Measurements from ENCODE around the gene LDB2. TPM values are rescaled to one million over a fixed set of nuclear protein-coding genes. Genes with fewer than 3 reads are reported as not detected.
"Not testable (repeated sequence)": the region's sequence is repeated elsewhere in the genome, so short reads cannot be mapped to it uniquely, and the experiment has no call there.

The LDB2 gene
- total and polyA plus RNA-seq, 5 experiments from 2014 or later = 0.38 TPM; not detected in 4

- H3K4me3 Mint-ChIP-seq = no peak overlapping the region
- peaks cover 0 to 9% (median 3%) of the 10 kb centered on the region in 5 donors for H3K27me3 Mint-ChIP-seq
- H3K4me1 Mint-ChIP-seq = no peaks in the 10 kb centered on the region
- no peak for ATAC-seq
- no peaks in the 10 kb centered on the region for H3K9me3 Mint-ChIP-seq
- POLR2A ChIA-PET = no interaction called here
- no peaks in the 10 kb centered on the region for H3K36me3 Mint-ChIP-seq
- no peak for DNase-seq
- no peak overlapping the region for H3K27ac Mint-ChIP-seq
These were observed 373.4 kb downstream of the LDB2 start for GRCh38 chr4:16524911-16525554.

GRCh38 chr4:16524406-16524805 lies 374.0 kb downstream of the LDB2 start:
- ATAC-seq (no peak), DNase-seq (no peak)
- Mint-ChIP-seq H3K4me3 (no peak overlapping the region), H3K36me3 (no peaks in the 10 kb centered on the region), H3K27me3 (peaks cover 0 to 9% (median 3%) of the 10 kb centered on the region in 5 donors), H3K4me1 (no peaks in the 10 kb centered on the region), H3K9me3 (no peaks in the 10 kb centered on the region), H3K27ac (no peak overlapping the region)
- POLR2A ChIA-PET = no interaction called here

GRCh38 chr4:16523526-16523925 lies 374.9 kb downstream of the LDB2 start:
- H3K27me3 Mint-ChIP-seq, H3K27ac Mint-ChIP-seq, H3K4me1 Mint-ChIP-seq, H3K9me3 Mint-ChIP-seq, POLR2A ChIA-PET, H3K36me3 Mint-ChIP-seq, H3K4me3 Mint-ChIP-seq, DNase-seq, ATAC-seq: not testable (repeated sequence)

GRCh38 chr4:16521156-16521915 lies 377.1 kb downstream of the LDB2 start:
- Mint-ChIP-seq H3K4me3 (no peak overlapping the region), H3K27me3 (peaks cover 0 to 9% (median 3%) of the 10 kb centered on the region in 5 donors), H3K27ac (no peak overlapping the region), H3K36me3 (no peaks in the 10 kb centered on the region), H3K4me1 (no peaks in the 10 kb centered on the region), H3K9me3 (no peaks in the 10 kb centered on the region)
- DNase-seq (no peak), ATAC-seq (no peak)
- POLR2A ChIA-PET = no interaction called here

GRCh38 chr4:16516796-16517439 lies 381.5 kb downstream of the LDB2 start:
- Mint-ChIP-seq H3K4me1 (no peaks in the 10 kb centered on the region), H3K27ac (no peak overlapping the region), H3K4me3 (no peak overlapping the region), H3K36me3 (no peaks in the 10 kb centered on the region), H3K27me3 (no peaks in the 10 kb centered on the region), H3K9me3 (peaks cover 0 to 3% (median 0%) of the 10 kb centered on the region in 9 donors)
- POLR2A ChIA-PET = no interaction called here
- DNase-seq = no peak
- no peak for ATAC-seq

GRCh38 chr4:16513876-16514275 lies 384.6 kb downstream of the LDB2 start:
- ATAC-seq (no peak), DNase-seq (no peak)
- Mint-ChIP-seq H3K4me3 (no peak overlapping the region), H3K9me3 (peaks cover 0 to 13% (median 3%) of the 10 kb centered on the region in 9 donors), H3K4me1 (no peaks in the 10 kb centered on the region), H3K27ac (no peak overlapping the region), H3K36me3 (no peaks in the 10 kb centered on the region), H3K27me3 (peaks cover 0 to 3% (median 0%) of the 10 kb centered on the region in 5 donors)
- POLR2A ChIA-PET = no interaction called here

GRCh38 chr4:16508968-16509367 lies 389.5 kb downstream of the LDB2 start:
- no peak overlapping the region for H3K27ac Mint-ChIP-seq
- no peaks in the 10 kb centered on the region for H3K4me1 Mint-ChIP-seq

GRCh38 chr4:16505726-16506125 lies 392.7 kb downstream of the LDB2 start:
- Mint-ChIP-seq H3K36me3 (no peaks in the 10 kb centered on the region), H3K27me3 (peaks cover 0 to 11% (median 0%) of the 10 kb centered on the region in 5 donors), H3K9me3 (peaks cover 0 to 33% (median 7%) of the 10 kb centered on the region in 9 donors), H3K27ac (no peak overlapping the region), H3K4me3 (no peak overlapping the region), H3K4me1 (no peaks in the 10 kb centered on the region)
- POLR2A ChIA-PET = no interaction called here
- ATAC-seq (no peak), DNase-seq (no peak)

More at GRCh38 chr4:16508968-16509367, 389.5 kb downstream of the LDB2 start:
- H3K27me3 Mint-ChIP-seq = peaks cover 0 to 14% (median 0%) of the 10 kb centered on the region in 5 donors
- POLR2A ChIA-PET = no interaction called here
- no peaks in the 10 kb centered on the region for H3K36me3 Mint-ChIP-seq
- H3K4me3 Mint-ChIP-seq = no peak overlapping the region
- ATAC-seq (no peak), DNase-seq (no peak)
- peaks cover 0 to 18% (median 8%) of the 10 kb centered on the region in 9 donors for H3K9me3 Mint-ChIP-seq

GRCh38 chr4:16505267-16505666 lies 393.2 kb downstream of the LDB2 start:
- Mint-ChIP-seq H3K4me3 (no peak overlapping the region), H3K9me3 (peaks cover 0 to 36% (median 8%) of the 10 kb centered on the region in 9 donors), H3K27ac (no peak overlapping the region), H3K4me1 (no peaks in the 10 kb centered on the region), H3K27me3 (peaks cover 0 to 11% (median 0%) of the 10 kb centered on the region in 5 donors), H3K36me3 (no peaks in the 10 kb centered on the region)
- no peak for DNase-seq
- POLR2A ChIA-PET = no interaction called here
- ATAC-seq = no peak

- H3K4me3 Mint-ChIP-seq = no peak overlapping the region
- H3K27ac Mint-ChIP-seq = no peak overlapping the region
- no peak for DNase-seq
- peaks cover 0 to 11% (median 0%) of the 10 kb centered on the region in 5 donors for H3K27me3 Mint-ChIP-seq
- H3K9me3 Mint-ChIP-seq = peaks cover 0 to 23% (median 7%) of the 10 kb centered on the region in 9 donors
- POLR2A ChIA-PET = no interaction called here
- H3K36me3 Mint-ChIP-seq = no peaks in the 10 kb centered on the region
- no peaks in the 10 kb centered on the region for H3K4me1 Mint-ChIP-seq
- no peak for ATAC-seq
These were observed 394.9 kb downstream of the LDB2 start for GRCh38 chr4:16503421-16504100.

GRCh38 chr4:16498978-16499377 lies 399.5 kb downstream of the LDB2 start:
- ATAC-seq (no peak), DNase-seq (no peak)
- no peak overlapping the region for H3K4me3 Mint-ChIP-seq
- no peaks in the 10 kb centered on the region for H3K27me3 Mint-ChIP-seq
- H3K36me3 Mint-ChIP-seq = no peaks in the 10 kb centered on the region
- POLR2A ChIA-PET = no interaction called here
- H3K9me3 Mint-ChIP-seq = peaks cover 0 to 20% (median 3%) of the 10 kb centered on the region in 9 donors
- no peak overlapping the region for H3K27ac Mint-ChIP-seq
- H3K4me1 Mint-ChIP-seq = no peaks in the 10 kb centered on the region

GRCh38 chr4:16496501-16496900 lies 401.9 kb downstream of the LDB2 start:
- Mint-ChIP-seq H3K36me3 (no peaks in the 10 kb centered on the region), H3K27me3 (no peaks in the 10 kb centered on the region), H3K4me1 (no peaks in the 10 kb centered on the region), H3K27ac (no peak overlapping the region), H3K4me3 (no peak overlapping the region), H3K9me3 (peaks cover 0 to 11% (median 3%) of the 10 kb centered on the region in 9 donors)
- no peak for ATAC-seq
- DNase-seq = no peak
- POLR2A ChIA-PET = no interaction called here

GRCh38 chr4:16492872-16493271 lies 405.6 kb downstream of the LDB2 start:
- POLR2A ChIA-PET = no interaction called here

More at GRCh38 chr4:16492872-16493271, 405.6 kb downstream of the LDB2 start:
- Mint-ChIP-seq H3K27ac (no peak overlapping the region), H3K36me3 (no peaks in the 10 kb centered on the region), H3K4me3 (no peak overlapping the region), H3K27me3 (peaks cover 0 to 5% (median 2%) of the 10 kb centered on the region in 5 donors), H3K4me1 (no peaks in the 10 kb centered on the region), H3K9me3 (peaks cover 0 to 4% (median 0%) of the 10 kb centered on the region in 9 donors)
- DNase-seq (no peak), ATAC-seq (no peak)

Measured in naive thymus-derived CD8-positive, alpha-beta T cell (primary cell).